Activated gamma-delta T cell (primary cell): ENCODE results near the gene MAP3K2.

Experiments
- DNase-seq: peaks from one replicate; lab custom pipeline; 2025; lab: John Stamatoyannopoulos, UW

MAP3K2 gene

GRCh38 chr2:127351603-127352002 lies 36.2 kb downstream of the MAP3K2 start:
- no peak for DNase-seq

DNA sequence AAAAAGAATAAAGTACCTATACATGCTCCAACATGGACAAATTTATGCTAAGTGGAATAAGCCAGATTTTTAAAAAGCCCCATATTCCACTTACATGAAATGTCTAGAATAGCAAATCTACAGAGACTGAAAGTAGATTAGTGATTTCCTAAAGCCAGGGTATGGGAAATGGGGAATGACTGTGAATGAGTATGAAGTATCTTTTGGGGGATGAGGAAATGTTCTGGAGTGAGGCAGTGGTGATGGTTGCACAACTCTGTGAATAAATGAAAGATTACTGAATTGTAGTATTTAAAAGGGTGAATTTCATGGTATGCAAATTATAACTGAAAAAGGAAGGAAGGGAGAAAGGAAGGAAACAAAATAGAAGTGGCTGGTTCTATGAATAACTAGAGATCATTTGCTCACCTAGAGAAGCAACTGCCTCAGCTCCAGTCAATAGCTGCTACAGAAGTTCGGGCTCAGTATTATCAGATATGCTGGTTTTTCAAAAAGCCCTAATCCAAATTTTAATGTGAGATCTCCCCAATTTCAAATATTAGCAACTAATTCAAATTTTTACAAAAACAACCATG lies 39.3 kb downstream of the MAP3K2 start:
- DNase-seq, result no peak

- no peak for DNase-seq
Observed at GRCh38 chr2:127347734-127348392, 39.9 kb downstream of the MAP3K2 start.

DNA sequence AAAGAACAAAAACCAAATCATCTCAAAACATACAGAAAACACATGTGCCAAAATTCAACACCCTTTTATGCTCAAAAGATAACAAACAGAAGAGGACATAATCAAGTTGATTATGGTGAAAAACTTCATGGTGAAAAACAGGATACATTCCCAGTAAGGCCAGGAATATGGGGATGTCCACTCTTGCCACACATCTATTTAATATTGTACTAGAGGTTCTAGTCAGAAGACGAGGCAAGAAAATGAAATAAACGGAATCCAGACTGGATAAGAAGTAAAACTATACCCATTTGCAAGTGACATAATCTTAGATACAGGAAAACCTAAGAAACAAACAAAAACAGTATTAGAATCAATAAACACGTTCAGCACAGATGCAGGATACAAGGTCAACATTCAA lies 40.8 kb downstream of the MAP3K2 start:
- DNase-seq, result no peak

- no peak for DNase-seq
Observed at GRCh38 chr2:127343277-127343676, 44.5 kb downstream of the MAP3K2 start.

DNA sequence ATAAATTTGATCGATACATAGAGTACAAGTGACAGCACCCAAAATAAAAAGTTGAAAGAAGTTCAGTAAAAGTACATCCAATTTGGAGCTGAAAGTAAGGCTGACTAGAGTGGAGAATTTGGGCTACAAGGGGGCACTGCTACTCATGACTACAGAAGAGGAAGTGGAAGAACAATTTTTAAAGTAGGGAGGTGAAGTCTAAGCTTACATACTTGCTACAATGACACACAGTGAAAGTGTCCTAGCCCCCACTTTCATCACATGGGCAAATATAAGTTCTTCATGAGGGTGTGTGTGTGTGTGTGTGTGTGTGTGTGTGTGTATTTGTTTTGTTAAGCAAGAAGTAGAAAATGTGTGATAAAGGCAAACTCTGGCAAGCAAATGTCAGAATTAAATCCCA lies 45.7 kb downstream of the MAP3K2 start:
- DNase-seq, result no peak

DNA sequence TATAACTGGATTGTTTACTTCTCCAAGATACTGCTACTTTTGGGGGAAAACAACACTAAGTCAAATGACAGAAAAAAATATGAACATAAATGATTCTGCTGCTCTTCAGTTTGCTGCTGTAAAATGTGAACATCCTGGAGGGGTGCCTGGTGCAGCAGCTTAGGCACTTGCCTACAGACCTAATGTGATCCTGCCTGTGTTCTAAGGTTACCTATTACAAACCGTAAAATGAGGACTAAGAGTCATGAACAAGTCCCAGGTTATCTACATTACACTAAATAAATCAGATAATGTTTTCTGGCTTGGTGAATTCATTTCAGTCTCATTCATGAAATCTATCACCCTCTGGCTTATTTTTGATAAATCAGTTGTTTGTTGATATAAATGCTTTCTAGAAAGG lies 55.4 kb downstream of the MAP3K2 start:
- DNase-seq, result no peak

GRCh38 chr2:127330753-127331152 lies 57.0 kb downstream of the MAP3K2 start:
- DNase-seq, result no peak

GRCh38 chr2:127326289-127326945 lies 61.4 kb downstream of the MAP3K2 start:
- DNase-seq, result no peak

DNA sequence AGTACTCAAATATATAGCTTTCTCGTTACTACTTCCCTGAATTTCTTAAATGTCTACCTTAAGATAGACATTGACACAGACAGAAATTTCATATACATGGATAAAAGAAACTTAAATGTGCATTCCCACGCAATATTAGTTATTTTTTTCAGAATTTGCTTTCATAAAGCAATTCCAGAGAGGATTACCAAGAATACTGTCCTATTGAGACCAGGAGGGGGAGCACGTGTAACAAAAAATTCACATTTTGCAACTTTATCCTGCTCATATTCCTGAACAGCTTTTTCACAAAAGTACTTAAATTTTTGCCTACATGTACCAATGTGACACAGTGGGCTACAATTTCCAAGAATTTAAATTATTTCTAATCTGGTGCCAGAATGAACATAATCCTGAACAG lies 63.1 kb downstream of the MAP3K2 start:
- DNase-seq, result no peak

DNA sequence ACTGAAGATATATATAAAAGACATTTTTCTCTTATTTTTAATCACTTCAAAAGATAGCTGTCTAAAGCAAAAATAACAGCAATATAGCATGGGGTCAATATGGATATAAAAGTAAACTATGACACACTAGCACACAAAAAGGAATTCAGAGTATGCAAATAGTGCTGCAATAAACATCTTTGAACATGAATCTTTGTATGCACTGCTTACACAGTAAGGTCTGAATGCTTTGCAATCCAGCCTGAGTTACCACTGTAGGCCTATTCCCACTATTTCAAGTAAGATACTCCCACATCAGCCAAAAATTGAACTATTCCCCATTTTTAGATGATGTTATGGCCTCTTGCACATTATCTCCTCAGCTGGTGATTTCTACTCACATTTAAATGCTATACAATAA lies 66.5 kb downstream of the MAP3K2 start:
- DNase-seq, result no peak

GRCh38 chr2:127320586-127321275 lies 67.0 kb downstream of the MAP3K2 start:
- DNase-seq, result no peak

DNA sequence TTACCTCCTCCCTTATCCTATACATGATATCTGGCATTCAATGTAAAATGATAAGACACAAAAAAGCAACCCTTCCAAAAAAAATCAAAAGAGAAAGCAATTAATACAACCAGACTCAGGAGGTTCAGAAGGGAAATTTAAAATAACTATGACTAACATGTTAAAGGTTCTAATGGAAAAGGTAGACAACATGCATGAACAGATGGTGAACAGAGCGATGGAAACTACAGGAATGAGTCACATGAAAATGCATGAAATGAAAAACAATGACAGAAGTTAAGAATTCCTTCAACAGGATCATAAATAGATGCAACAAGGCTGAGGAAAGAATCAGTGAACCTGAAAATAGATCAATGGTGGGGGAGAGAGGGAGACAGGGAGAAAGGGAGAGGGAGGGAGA lies 67.7 kb downstream of the MAP3K2 start:
- DNase-seq, result no peak

DNA sequence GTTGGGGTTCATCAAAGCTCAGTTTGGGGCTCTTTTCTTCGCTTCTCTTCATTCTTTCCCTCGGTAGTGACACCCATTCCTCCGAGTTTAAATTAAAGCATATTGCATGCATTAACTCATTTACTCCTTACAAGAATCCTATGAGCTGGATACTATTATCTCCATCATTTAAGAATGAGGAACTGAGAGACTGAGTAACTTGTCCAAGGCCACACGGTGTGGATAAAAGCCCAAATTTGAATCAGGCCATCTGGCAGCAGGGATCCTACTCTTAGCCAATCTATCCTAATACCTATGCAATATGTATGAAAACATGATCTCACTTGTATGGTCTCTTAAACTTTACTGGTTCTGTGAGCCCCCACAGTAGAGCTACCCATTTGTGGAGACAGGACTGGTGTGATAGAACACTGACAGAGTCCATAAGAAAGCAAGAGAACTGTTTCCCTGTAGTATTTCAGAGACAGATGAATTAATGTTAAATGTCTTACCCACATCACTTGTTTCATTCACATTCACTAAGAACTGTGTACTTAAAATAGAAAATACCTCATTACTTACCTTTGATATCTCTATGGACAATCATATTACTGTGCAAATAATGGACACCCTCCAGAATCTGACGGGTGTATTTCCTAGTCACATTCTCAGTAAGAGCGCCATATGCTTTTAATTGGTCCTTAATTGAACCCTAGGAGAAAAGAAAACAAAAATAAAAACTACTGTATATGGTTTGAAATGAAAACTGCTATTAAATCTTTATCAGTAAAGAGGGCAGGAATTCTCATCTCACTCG lies 73.4 kb downstream of the MAP3K2 start:
- DNase-seq, result no peak

- DNase-seq, result no peak
Observed at GRCh38 chr2:127313406-127313805, 74.4 kb downstream of the MAP3K2 start.

GRCh38 chr2:127310980-127311379 lies 76.8 kb downstream of the MAP3K2 start:
- no peak for DNase-seq

- no peak for DNase-seq
Observed at GRCh38 chr2:127309468-127309867, 78.3 kb downstream of the MAP3K2 start.

DNA sequence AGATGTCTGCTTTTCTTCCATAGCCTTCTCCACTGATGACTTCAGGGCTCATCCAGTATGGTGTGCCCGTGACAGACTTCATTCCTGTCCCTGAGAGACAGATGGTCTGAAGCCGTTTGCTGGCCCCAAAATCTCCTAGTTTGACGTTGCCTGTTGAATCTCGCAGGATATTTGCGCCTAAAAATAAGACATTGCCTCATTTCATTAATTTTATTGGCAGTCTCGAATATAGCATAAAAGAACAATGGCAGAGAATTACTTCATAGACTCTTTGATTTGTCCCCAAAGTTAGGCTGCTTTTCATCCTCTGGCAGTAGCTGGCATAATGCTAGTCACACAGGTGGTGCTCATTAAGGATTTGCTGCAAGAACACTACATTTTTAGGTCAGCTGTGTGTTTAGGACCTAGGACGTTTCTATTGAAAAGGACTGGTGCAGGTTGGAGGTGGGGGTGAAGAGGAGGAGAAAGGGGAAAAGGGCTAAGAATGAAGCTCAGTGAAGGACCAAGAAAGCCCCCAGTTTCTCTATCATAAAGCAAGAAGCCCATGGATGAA lies 79.1 kb downstream of the MAP3K2 start:
- DNase-seq, result no peak

DNA sequence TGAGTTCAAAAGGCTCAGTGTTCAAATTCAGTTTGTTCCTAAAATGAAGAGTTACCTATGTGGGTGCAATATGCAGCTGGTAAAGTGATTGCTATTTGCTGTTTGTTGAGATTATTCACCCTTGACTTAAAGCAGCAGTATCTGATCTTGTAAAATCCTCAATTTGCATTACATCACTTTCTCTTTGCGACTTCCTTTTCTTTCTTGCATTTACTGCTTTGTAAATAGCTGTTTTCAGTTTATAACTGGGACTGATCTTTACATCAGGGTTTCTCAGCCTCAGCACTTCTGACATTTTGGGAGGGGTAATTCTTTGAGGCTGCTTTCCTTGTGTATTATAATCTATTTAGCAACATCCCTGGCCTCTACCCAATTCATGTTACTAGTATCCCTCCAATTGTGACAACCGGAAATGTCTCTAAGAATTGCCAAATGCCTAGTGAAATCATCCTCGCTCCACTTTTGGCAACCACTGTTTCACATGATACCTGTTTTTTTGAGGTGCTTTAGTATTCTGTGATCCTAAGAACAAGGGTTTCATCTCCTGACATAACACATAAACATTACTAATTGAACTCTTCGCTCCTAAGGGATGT lies 81.7 kb downstream of the MAP3K2 start:
- no peak for DNase-seq

DNA sequence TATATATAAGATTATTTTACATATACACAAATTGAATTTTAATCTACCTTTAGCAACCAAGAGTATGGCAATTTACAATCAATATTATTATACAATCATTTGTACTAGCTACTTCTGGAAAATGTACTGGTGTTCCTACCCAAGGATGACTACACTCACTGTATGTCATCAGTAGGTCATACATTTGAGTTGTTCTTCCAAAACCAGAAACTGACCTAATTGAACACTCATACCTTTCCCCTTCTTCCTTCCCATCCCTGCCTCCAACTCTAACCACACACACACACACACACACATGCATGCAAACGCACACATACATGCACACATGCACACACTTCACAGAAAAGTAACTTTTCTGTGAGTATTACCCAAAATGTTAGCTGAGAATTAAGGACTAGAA lies 85.6 kb downstream of the MAP3K2 start:
- no peak for DNase-seq
